SK-N-SH treated with all-trans-retinoic acid at 6 μM for 48 hours (cell line): ENCODE results near the gene CLDN11.

Experiments used
- ATAC-seq: fragments of 200-7000 bp; cut with Tn5 transposase; 3 replicates; pipeline ENCODE4 v1.9.1; 2020; ENCODE audit warnings: mild to moderate bottlenecking, moderate library complexity
- BACH2 ChIP-seq: fragments of 250-450 bp; sonication (Bioruptor Pico); IDR thresholded peaks from 2 replicates; pipeline ENCODE4 v1.9.0; 2021; ENCODE audit warnings: mild to moderate bottlenecking, borderline replicate concordance
- CREB5 ChIP-seq: fragments of 250-450 bp; sonication (Bioruptor Pico); IDR thresholded peaks from 2 replicates; pipeline ENCODE4 v1.5.1; 2020; ENCODE audit warnings: low read depth, mild to moderate bottlenecking, moderate library complexity
- ESRRG ChIP-seq: fragments of 250-450 bp; sonication (Bioruptor Pico); IDR thresholded peaks from 2 replicates; pipeline ENCODE4 v1.6.1; 2021; ENCODE audit warnings: mild to moderate bottlenecking
- PATZ1 ChIP-seq: fragments of 250-450 bp; sonication (Bioruptor Pico); IDR thresholded peaks from 2 replicates; pipeline ENCODE4 v1.8.0; 2020; ENCODE audit warnings: mild to moderate bottlenecking, moderate library complexity, borderline replicate concordance
- PPARA ChIP-seq: fragments of 250-450 bp; sonication (Bioruptor Pico); IDR thresholded peaks from 2 replicates; pipeline ENCODE4 v1.5.0; 2020; ENCODE audit warnings: mild to moderate bottlenecking, borderline replicate concordance
- TCF4 ChIP-seq: fragments of 250-450 bp; sonication (Bioruptor Pico); IDR thresholded peaks from 2 replicates; pipeline ENCODE4 v1.8.0; 2021; ENCODE audit warnings: mild to moderate bottlenecking, moderate library complexity, borderline replicate concordance

The CLDN11 gene

GRCh38 chr3:170482199-170482598 is 63.5 kb downstream of the CLDN11 start (continued):
- TF ChIP-seq CREB5 (CRISPR knock-in tag), result no peak

GRCh38 chr3:170483485-170484262 is 65.0 kb downstream of the CLDN11 start:
- 0 out of 2 replicates have a peak, but pooled peaks have one; percentile 58 for TF ChIP-seq PPARA
- no peak for TF ChIP-seq BACH2 (CRISPR knock-in tag)
- no peak for TF ChIP-seq PATZ1 (CRISPR knock-in tag)
- TF ChIP-seq ESRRG (CRISPR knock-in tag), result no peak
- peak; percentile 44; the same call in 1 of the 2 replicates for TF ChIP-seq TCF4
- ATAC-seq, result peak; percentile 72; the same call in 2 of the 3 replicates
